Mucosa of gallbladder (tissue), 1 donor: ENCODE results near the gene KRTAP4-16. TPM values are rescaled to one million over a fixed set of nuclear protein-coding genes. Genes with fewer than 3 reads are reported as not detected.

Experiments used
- total RNA-seq: library from RNA; stranded (reverse); gene quantifications from one replicate; pipeline ENCODE4 v1.2.1, GENCODE V29; 2021
- donor health status: DM: no; HTN: no; CAD: no.

The KRTAP4-16 gene
- total RNA-seq, 1 donor from 2014 or later, result not detected

Other genes starting within 250 kb of the KRTAP4-16 start
- gene KRT12, start 235.0 kb downstream of the KRTAP4-16 start, total RNA-seq, result not detected
- 0.32 TPM for gene KRT20, start 217.0 kb downstream of the KRTAP4-16 start, total RNA-seq
- 7.0 TPM for gene KRT23, start 164.6 kb downstream of the KRTAP4-16 start, total RNA-seq
- not detected for gene KRT39, start 135.3 kb downstream of the KRTAP4-16 start, total RNA-seq
- not detected for gene KRT40, start 117.9 kb downstream of the KRTAP4-16 start, total RNA-seq
- gene KRTAP3-3, start 108.0 kb downstream of the KRTAP4-16 start, total RNA-seq, result not detected
- not detected for gene KRTAP3-2, start 102.3 kb downstream of the KRTAP4-16 start, total RNA-seq
- gene KRTAP3-1, start 93.1 kb downstream of the KRTAP4-16 start, total RNA-seq, result not detected
- gene KRTAP1-5, start 75.0 kb downstream of the KRTAP4-16 start, total RNA-seq, result not detected
- not detected for gene KRTAP1-4, start 72.0 kb downstream of the KRTAP4-16 start, total RNA-seq
- gene KRTAP1-3, start 67.3 kb downstream of the KRTAP4-16 start, total RNA-seq, result not detected
- gene KRTAP1-1, start 60.8 kb downstream of the KRTAP4-16 start, total RNA-seq, result not detected
- gene KRTAP2-1, start 54.9 kb downstream of the KRTAP4-16 start, total RNA-seq, result not detected
- not detected for gene KRTAP2-2, start 47.0 kb downstream of the KRTAP4-16 start, total RNA-seq
- not detected for gene KRTAP2-3, start 42.1 kb downstream of the KRTAP4-16 start, total RNA-seq
- gene KRTAP2-4, start 36.3 kb downstream of the KRTAP4-16 start, total RNA-seq, result not detected
- not detected for gene KRTAP4-7, start 18.1 kb downstream of the KRTAP4-16 start, total RNA-seq
- gene KRTAP4-8, start 4.1 kb downstream of the KRTAP4-16 start, total RNA-seq, result not detected
- not detected for gene KRTAP4-9, start 3.2 kb upstream of the KRTAP4-16 start, total RNA-seq
- gene KRTAP4-11, start 16.2 kb upstream of the KRTAP4-16 start, total RNA-seq, result not detected
- gene KRTAP4-12, start 22.0 kb upstream of the KRTAP4-16 start, total RNA-seq, result not detected
- not detected for gene KRTAP4-6, start 38.3 kb upstream of the KRTAP4-16 start, total RNA-seq
- not detected for gene KRTAP4-5, start 47.6 kb upstream of the KRTAP4-16 start, total RNA-seq
- not detected for gene KRTAP4-4, start 58.5 kb upstream of the KRTAP4-16 start, total RNA-seq
- gene KRTAP4-3, start 66.0 kb upstream of the KRTAP4-16 start, total RNA-seq, result not detected
- not detected for gene KRTAP4-2, start 76.0 kb upstream of the KRTAP4-16 start, total RNA-seq
- gene KRTAP4-1, start 82.7 kb upstream of the KRTAP4-16 start, total RNA-seq, result not detected
- not detected for gene KRTAP9-1, start 87.7 kb upstream of the KRTAP4-16 start, total RNA-seq
- not detected for gene KRTAP9-2, start 124.4 kb upstream of the KRTAP4-16 start, total RNA-seq
- not detected for gene KRTAP9-3, start 130.2 kb upstream of the KRTAP4-16 start, total RNA-seq
- gene KRTAP9-8, start 135.8 kb upstream of the KRTAP4-16 start, total RNA-seq, result not detected
- not detected for gene KRTAP9-4, start 147.5 kb upstream of the KRTAP4-16 start, total RNA-seq
- gene KRTAP9-9, start 153.2 kb upstream of the KRTAP4-16 start, total RNA-seq, result not detected
- gene KRTAP9-6, start 163.2 kb upstream of the KRTAP4-16 start, total RNA-seq, result not detected
- gene KRTAP9-7, start 173.5 kb upstream of the KRTAP4-16 start, total RNA-seq, result not detected
- gene KRTAP29-1, start 200.6 kb upstream of the KRTAP4-16 start, total RNA-seq, result not detected
- not detected for gene KRTAP16-1, start 207.1 kb upstream of the KRTAP4-16 start, total RNA-seq
- gene KRTAP17-1, start 213.5 kb upstream of the KRTAP4-16 start, total RNA-seq, result not detected
- not detected for gene KRT33A, start 248.6 kb upstream of the KRTAP4-16 start, total RNA-seq